ENCODE measurements around the gene PSMD6.

Gene PSMD6

GRCh38 chr3:63974451-63974850 is 48.8 kb downstream of the PSMD6 start:
- no peak for TF ChIP-seq CTCF (IDR thresholded peaks at IDR 0.05; ENCODE audit: low read depth, low read length)
- in situ Hi-C loops (cut with HindIII; ENCODE audit: low sequenced_read_pairs): no loop called here
- DNase-seq (ENCODE audit: low read depth, low spot score): no peak

DNA sequence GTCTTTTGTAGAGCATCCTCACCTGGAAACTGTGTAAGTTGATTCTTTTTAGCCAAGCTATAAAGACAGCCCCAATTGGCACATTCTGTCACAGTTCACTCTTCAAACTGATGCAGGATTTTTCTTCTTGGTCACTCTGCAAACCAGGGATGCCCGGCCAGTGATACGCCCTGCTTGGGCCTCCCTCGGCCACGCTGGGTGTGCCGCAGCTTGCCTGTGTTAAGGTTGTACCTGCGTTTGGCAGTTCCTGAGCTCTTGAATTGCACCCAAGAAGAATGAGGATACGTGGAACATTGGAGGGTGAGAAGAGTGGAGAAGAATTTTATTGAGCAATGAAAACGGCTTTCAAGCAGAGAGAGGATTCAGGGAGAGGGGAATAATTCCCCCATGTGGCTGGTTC is 49.9 kb downstream of the PSMD6 start:
- in situ Hi-C loops (cut with HindIII; ENCODE audit: low sequenced_read_pairs): no loop called here
- TF ChIP-seq CTCF (IDR thresholded peaks at IDR 0.05; ENCODE audit: low read depth, low read length): no peak

More at GRCh38 chr3:63974451-63974850, 48.8 kb downstream of the PSMD6 start:
- H3K4me3 ChIP-seq (ENCODE audit: low read depth, low read length): no peak overlapping the region

DNA sequence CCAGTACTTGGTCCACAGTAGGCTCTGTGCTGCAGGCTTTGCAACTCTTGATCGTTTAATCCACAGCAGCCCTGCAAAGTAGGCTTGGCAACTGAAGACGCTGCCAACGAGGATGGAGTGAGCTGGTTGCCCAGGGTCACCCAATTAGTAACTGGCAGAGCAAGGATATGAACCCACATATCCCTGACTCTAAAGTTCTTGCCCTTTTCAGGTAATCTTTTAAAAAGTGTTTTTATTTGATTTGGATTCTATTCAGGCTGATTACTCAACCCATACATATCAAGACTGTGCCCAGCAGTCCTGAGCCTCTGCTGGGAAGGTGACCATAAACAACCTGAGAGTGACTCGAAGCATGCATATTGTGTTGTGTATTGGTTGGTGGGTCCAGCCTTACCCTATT is 50.3 kb downstream of the PSMD6 start:
- no peak for TF ChIP-seq CTCF (IDR thresholded peaks at IDR 0.05; ENCODE audit: low read depth, low read length)
- no peak overlapping the region for H3K4me3 ChIP-seq (ENCODE audit: low read depth, low read length)
- in situ Hi-C loops (cut with HindIII; ENCODE audit: low sequenced_read_pairs): no loop called here
- no peak for DNase-seq (ENCODE audit: low read depth, low spot score)

More for the DNA sequence above, 49.9 kb downstream of the PSMD6 start:
- DNase-seq (ENCODE audit: low read depth, low spot score): no peak
- no peak overlapping the region for H3K4me3 ChIP-seq (ENCODE audit: low read depth, low read length)

DNA sequence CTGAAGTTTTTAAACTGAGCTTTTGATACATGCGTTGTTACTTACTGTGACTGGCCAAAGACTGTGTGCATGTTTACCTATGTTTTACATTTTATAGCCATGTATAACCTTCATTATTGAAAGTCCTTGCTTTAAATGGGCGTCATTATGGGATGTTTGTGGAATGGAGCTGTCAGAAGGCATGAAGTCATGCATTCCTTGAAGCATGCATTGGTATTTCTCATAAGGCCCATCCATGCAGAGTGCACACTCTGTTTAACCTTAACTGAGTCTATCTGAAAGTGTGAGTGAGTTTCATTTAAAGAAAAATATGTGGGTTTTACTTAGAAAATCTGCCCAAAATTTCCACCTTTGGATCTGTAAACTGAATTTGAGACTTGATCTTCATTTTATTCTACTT is 51.1 kb downstream of the PSMD6 start:
- no peak overlapping the region for H3K4me3 ChIP-seq (ENCODE audit: low read depth, low read length)
- no peak for TF ChIP-seq CTCF (IDR thresholded peaks at IDR 0.05; ENCODE audit: low read depth, low read length)
- in situ Hi-C loops (cut with HindIII; ENCODE audit: low sequenced_read_pairs): no loop called here
- peak; percentile 76 for DNase-seq (ENCODE audit: low read depth, low spot score)

- in situ Hi-C loops (cut with HindIII; ENCODE audit: low sequenced_read_pairs): no loop called here
- no peak for TF ChIP-seq CTCF (IDR thresholded peaks at IDR 0.05; ENCODE audit: low read depth, low read length)
- no peak for DNase-seq (ENCODE audit: low read depth, low spot score)
- H3K4me3 ChIP-seq (ENCODE audit: low read depth, low read length): no peak overlapping the region
Observed at GRCh38 chr3:63970631-63971475, 52.4 kb downstream of the PSMD6 start.

DNA sequence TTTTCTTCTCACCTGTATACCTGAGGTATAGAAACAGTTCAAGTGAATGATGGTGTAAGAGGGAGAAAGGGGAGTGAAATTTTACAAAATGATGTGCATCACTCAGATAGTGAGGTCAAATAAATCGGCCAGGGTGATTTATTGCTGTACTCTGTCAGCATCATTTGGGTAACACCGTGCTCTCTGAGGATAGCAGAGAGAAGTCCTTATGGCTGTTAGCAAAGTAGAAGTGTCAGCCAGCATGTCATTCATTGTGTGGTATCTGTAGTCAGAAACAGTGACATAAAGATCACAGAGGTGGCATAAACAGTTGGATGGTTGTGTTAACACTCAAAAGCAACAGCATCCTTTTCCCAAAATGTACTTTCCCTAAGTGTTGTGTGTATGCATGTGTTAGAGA is 53.4 kb downstream of the PSMD6 start:
- TF ChIP-seq CTCF (IDR thresholded peaks at IDR 0.05; ENCODE audit: low read depth, low read length): no peak
- no peak for DNase-seq (ENCODE audit: low read depth, low spot score)
- in situ Hi-C loops (cut with HindIII; ENCODE audit: low sequenced_read_pairs): no loop called here
- H3K4me3 ChIP-seq (ENCODE audit: low read depth, low read length): no peak overlapping the region

Measured in astrocyte of the spinal cord (primary cell).